ENCODE results near the gene TBR1. TPM values are rescaled to one million over a fixed set of nuclear protein-coding genes. Genes with fewer than 3 reads are reported as not detected.
A peak's percentile ranks its signal among the peaks of the same experiment; 100 is the strongest.

The TBR1 gene
- total RNA-seq, 1 experiment from 2014 or later: not detected

DNA sequence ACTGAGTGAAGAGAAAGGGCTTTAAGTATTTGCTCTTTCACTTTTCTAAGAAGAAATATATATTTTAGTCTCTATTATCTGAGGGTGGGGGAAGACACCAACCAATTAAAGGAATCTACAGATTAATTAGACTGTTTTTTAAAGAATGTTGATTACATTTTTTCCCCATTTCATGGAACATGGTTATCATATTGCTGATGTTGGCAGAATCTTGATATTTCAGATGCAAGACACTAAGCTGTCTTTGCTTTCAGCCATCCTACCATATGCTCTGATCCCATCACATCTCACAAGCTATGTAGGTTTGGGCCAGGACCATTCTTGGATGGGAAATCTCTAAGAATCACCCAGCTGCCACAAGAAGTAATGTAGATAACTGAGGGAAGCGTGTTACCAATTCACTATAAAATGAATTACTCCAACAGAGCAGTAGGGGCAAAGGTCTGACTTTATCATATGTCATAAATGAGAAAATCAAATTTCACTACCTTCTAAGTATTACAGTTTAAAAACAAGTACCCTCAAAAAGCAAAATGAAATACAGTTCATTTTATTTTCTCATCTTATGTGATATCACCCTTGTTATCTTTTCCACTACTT is 6.7 kb upstream of the TBR1 start:
- H4K20me1 ChIP-seq (ENCODE audit: insufficient read depth): no peaks in the 10 kb centered on the region
- H3K79me2 ChIP-seq (ENCODE audit: low read depth): no peaks in the 10 kb centered on the region
- H3K27ac ChIP-seq: no peak overlapping the region
- ChIA-PET CTCF (no interaction called here), POLR2A (ENCODE audit: unreplicated experiment) (no interaction called here)
- H3K4me2 ChIP-seq: no peak overlapping the region
- TF ChIP-seq EZH2 (IDR thresholded peaks at IDR 0.05; ENCODE audit: low read depth): no peak
- TF ChIP-seq, protein P1, sequence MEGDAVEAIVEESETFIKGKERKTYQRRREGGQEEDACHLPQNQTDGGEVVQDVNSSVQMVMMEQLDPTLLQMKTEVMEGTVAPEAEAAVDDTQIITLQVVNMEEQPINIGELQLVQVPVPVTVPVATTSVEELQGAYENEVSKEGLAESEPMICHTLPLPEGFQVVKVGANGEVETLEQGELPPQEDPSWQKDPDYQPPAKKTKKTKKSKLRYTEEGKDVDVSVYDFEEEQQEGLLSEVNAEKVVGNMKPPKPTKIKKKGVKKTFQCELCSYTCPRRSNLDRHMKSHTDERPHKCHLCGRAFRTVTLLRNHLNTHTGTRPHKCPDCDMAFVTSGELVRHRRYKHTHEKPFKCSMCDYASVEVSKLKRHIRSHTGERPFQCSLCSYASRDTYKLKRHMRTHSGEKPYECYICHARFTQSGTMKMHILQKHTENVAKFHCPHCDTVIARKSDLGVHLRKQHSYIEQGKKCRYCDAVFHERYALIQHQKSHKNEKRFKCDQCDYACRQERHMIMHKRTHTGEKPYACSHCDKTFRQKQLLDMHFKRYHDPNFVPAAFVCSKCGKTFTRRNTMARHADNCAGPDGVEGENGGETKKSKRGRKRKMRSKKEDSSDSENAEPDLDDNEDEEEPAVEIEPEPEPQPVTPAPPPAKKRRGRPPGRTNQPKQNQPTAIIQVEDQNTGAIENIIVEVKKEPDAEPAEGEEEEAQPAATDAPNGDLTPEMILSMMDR (conservative IDR thresholded peaks at IDR 0.05): no peak
- H3K36me3 ChIP-seq (ENCODE audit: low read depth): no peaks in the 10 kb centered on the region
- H3K27me3 ChIP-seq (ENCODE audit: insufficient read depth, low read depth): no peaks in the 10 kb centered on the region
- BruUV-seq (replicated peaks): no TSS peak
- DNase-seq: no peak
- no peaks in the 10 kb centered on the region for H3K9me3 ChIP-seq (ENCODE audit: insufficient read depth, low read depth)
- H2AFZ ChIP-seq: no peak overlapping the region
- 0 out of 2 replicates have a peak, but pooled peaks cover 5% of the 10 kb centered on the region for H3F3A ChIP-seq (ENCODE audit: insufficient read depth, low read depth)
- intact Hi-C loops (cut with micrococcal nuclease; ENCODE audit: unreplicated experiment): no loop called here
- no peaks in the 10 kb centered on the region for H3K9me2 ChIP-seq (ENCODE audit: insufficient read depth)
- no peaks in the 10 kb centered on the region for H3K4me1 ChIP-seq (replicated peaks; ENCODE audit: insufficient read depth)
- no peak overlapping the region for H3K4me3 ChIP-seq

- Histone ChIP-seq H3K4me1 (replicated peaks; ENCODE audit: insufficient read depth) (no peaks in the 10 kb centered on the region), H3K9me2 (ENCODE audit: insufficient read depth) (no peaks in the 10 kb centered on the region), H3F3A (ENCODE audit: insufficient read depth, low read depth) (0 out of 2 replicates have a peak, but pooled peaks cover 5% of the 10 kb centered on the region), H3K27ac (no peak overlapping the region), H3K4me3 (no peak overlapping the region), H3K9me3 (ENCODE audit: insufficient read depth, low read depth) (no peaks in the 10 kb centered on the region), H3K4me2 (no peak overlapping the region), H3K27me3 (ENCODE audit: insufficient read depth, low read depth) (no peaks in the 10 kb centered on the region), H2AFZ (no peak overlapping the region), H3K36me3 (ENCODE audit: low read depth) (no peaks in the 10 kb centered on the region), H4K20me1 (ENCODE audit: insufficient read depth) (no peaks in the 10 kb centered on the region), H3K79me2 (ENCODE audit: low read depth) (no peaks in the 10 kb centered on the region)
- ChIA-PET POLR2A (ENCODE audit: unreplicated experiment) (no interaction called here), CTCF (no interaction called here)
- no peak for TF ChIP-seq EZH2 (IDR thresholded peaks at IDR 0.05; ENCODE audit: low read depth)
- TF ChIP-seq, protein P1 (conservative IDR thresholded peaks at IDR 0.05): no peak
- no TSS peak for BruUV-seq (replicated peaks)
- intact Hi-C loops (cut with micrococcal nuclease; ENCODE audit: unreplicated experiment): no loop called here
- DNase-seq: no peak
Measured at GRCh38 chr2:161412346-161412745, 3.8 kb upstream of the TBR1 start.

- no peak overlapping the region; the same call in 1 of the 2 replicates for H3K4me3 ChIP-seq
- H3K4me1 ChIP-seq (replicated peaks; ENCODE audit: insufficient read depth): no peaks in the 10 kb centered on the region
- no peaks in the 10 kb centered on the region for H3K9me3 ChIP-seq (ENCODE audit: insufficient read depth, low read depth)
- no peak overlapping the region for H2AFZ ChIP-seq
- H3K9me2 ChIP-seq (ENCODE audit: insufficient read depth): no peaks in the 10 kb centered on the region
- H3K4me2 ChIP-seq: peak overlapping the region; percentile 46; the same call in 1 of the 2 replicates
- CTCF ChIA-PET: interaction anchor here (0.5 kb wide), 1 partner anchor 708 kb away, joined by 6 read pairs; no protein-coding TSS in a partner anchor
- H3K27ac ChIP-seq: no peak overlapping the region
- 0 out of 2 replicates have a peak, but pooled peaks cover 5% of the 10 kb centered on the region for H3F3A ChIP-seq (ENCODE audit: insufficient read depth, low read depth)
- no peaks in the 10 kb centered on the region for H3K36me3 ChIP-seq (ENCODE audit: low read depth)
- peak in 1 of 2 experiments; percentile 39 for DNase-seq
- no TSS peak for BruUV-seq (replicated peaks)
- POLR2A ChIA-PET (ENCODE audit: unreplicated experiment): no interaction called here
- H3K27me3 ChIP-seq (ENCODE audit: insufficient read depth, low read depth): no peaks in the 10 kb centered on the region
- H4K20me1 ChIP-seq (ENCODE audit: insufficient read depth): no peaks in the 10 kb centered on the region
- H3K79me2 ChIP-seq (ENCODE audit: low read depth): no peaks in the 10 kb centered on the region
- TF ChIP-seq, protein P1 (conservative IDR thresholded peaks at IDR 0.05): no peak
- TF ChIP-seq EZH2 (IDR thresholded peaks at IDR 0.05; ENCODE audit: low read depth): no peak
- intact Hi-C loops (cut with micrococcal nuclease; ENCODE audit: unreplicated experiment): no loop called here
Measured at GRCh38 chr2:161414042-161415033, 1.8 kb upstream of the TBR1 start.
